A549 (cell line): ENCODE results near the gene CDH16. TPM values are rescaled to one million over a fixed set of nuclear protein-coding genes. Genes with fewer than 3 reads are reported as not detected.
A peak's percentile ranks its signal among the peaks of the same experiment; 100 is the strongest.

Experiments used
- ATAC-seq, 2 experiments: fragments of 200-7000 bp in 1 of 2; fragments of >200 bp in 1 of 2; cut with Nextera tagmentation in 1 of 2; cut with Tn5 transposase in 1 of 2; 3 replicates each; pipeline versions ENCODE4 v1.8.0 to v1.9.1; 2018 to 2020; ENCODE audit warnings: mild to moderate bottlenecking in 1 of 2, moderate library complexity in 1 of 2
- CTCF ChIA-PET: fragments of 300-600 bp; sonication (Branson Sonifier 250); formaldehyde crosslinking; extraction: SDS; loops from one replicate; lab custom pipeline; 2021; ENCODE audit warnings: antibody characterized with exemption, inconsistent platforms; lab: Yijun Ruan, JAX
- POLR2A ChIA-PET: fragments of 350-600 bp; formaldehyde crosslinking; extraction: SDS; loops from one replicate; lab custom pipeline; 2021; ENCODE audit warnings: antibody characterized with exemption, inconsistent platforms; lab: Yijun Ruan, JAX
- DNase-seq, 2 experiments: peaks; one replicate each; pipeline versions ENCODE4 v3.0.0 to v3.0.0-alpha.2; 2011 to 2016; ENCODE audit warnings: low read depth in 1 of 2, low spot score in 1 of 2
- FAIRE-seq: peaks from 2 replicates; lab custom pipeline; 2011; peaks lifted over from hg19 to GRCh38; lab: Jason Lieb, UNC
- H3K27ac ChIP-seq, 2 experiments: fragments of >200 bp; sonication (Bioruptor Twin); formaldehyde crosslinking; 3 replicates each; pipeline ENCODE4 v1.5.1; 2016 to 2017
- H3K4me1 ChIP-seq: fragments of >200 bp; sonication (Bioruptor Twin); formaldehyde crosslinking; 3 replicates; pipeline ENCODE4 v1.6.1; 2016
- H3K4me2 ChIP-seq: fragments of >200 bp; sonication (Bioruptor Twin); formaldehyde crosslinking; 3 replicates; pipeline ENCODE4 v1.6.1; 2016
- H3K4me3 ChIP-seq: fragments of >200 bp; sonication (Bioruptor Twin); formaldehyde crosslinking; 3 replicates; pipeline ENCODE4 v1.5.1; 2016
- H3K9me3 ChIP-seq: fragments of >200 bp; sonication (Bioruptor Twin); formaldehyde crosslinking; 3 replicates; pipeline ENCODE4 v1.6.1; 2016
- BHLHE40 ChIP-seq: IDR thresholded peaks from 2 replicates; pipeline ENCODE4 v1.6.1; 2012; ENCODE audit warnings: low read depth, low read length, inconsistent platforms
- CBX8 ChIP-seq: fragments of 200-600 bp; sonication (generic); IDR thresholded peaks from 2 replicates; pipeline ENCODE4 v1.6.1; 2016
- EHMT2 ChIP-seq: fragments of 200-600 bp; sonication (generic); IDR thresholded peaks from 2 replicates; pipeline ENCODE4 v1.6.1; 2016; ENCODE audit warnings: antibody characterized with exemption, low read depth, mild to moderate bottlenecking, moderate library complexity
- FOSB ChIP-seq: fragments of 250-450 bp; sonication (Bioruptor Pico); IDR thresholded peaks from 2 replicates; pipeline ENCODE4 v1.5.0; 2020; ENCODE audit warnings: mild to moderate bottlenecking, moderate library complexity
- GATA3 ChIP-seq: IDR thresholded peaks from 2 replicates; pipeline ENCODE4 v1.6.1; 2012; ENCODE audit warnings: borderline replicate concordance
- HDAC2 ChIP-seq: fragments of 200-600 bp; sonication (generic); IDR thresholded peaks from 2 replicates; pipeline ENCODE4 v1.6.1; 2016
- HEYL ChIP-seq: fragments of 250-450 bp; sonication (Bioruptor Pico); IDR thresholded peaks from 2 replicates; pipeline ENCODE4 v1.8.0; 2021; ENCODE audit warnings: mild to moderate bottlenecking, moderate library complexity
- JUNB ChIP-seq: fragments of >200 bp; sonication (Bioruptor Twin); formaldehyde crosslinking; IDR thresholded peaks from 2 replicates; pipeline ENCODE4 v1.6.1; 2016
- KDM1A ChIP-seq: fragments of 200-600 bp; sonication (generic); IDR thresholded peaks from 2 replicates; pipeline ENCODE4 v1.6.1; 2016; ENCODE audit warnings: low read depth, mild to moderate bottlenecking
- MAFK ChIP-seq: fragments of 450-650 bp; IDR thresholded peaks from 2 replicates; pipeline ENCODE4 v1.6.1; 2014; ENCODE audit not compliant: partially characterized antibody
- MYC ChIP-seq: IDR thresholded peaks from 2 replicates; pipeline ENCODE4 v1.6.1; 2012; ENCODE audit warnings: mild to moderate bottlenecking, inconsistent platforms, low read length, improper control_type of control experiment, borderline replicate concordance
- NFE2L2 ChIP-seq: fragments of 150-350 bp; conservative IDR thresholded peaks from 2 replicates; pipeline ENCODE4 v1.6.1; 2014; ENCODE audit warnings: low read length
- NR3C1 ChIP-seq: fragments of >200 bp; sonication (Bioruptor Twin); formaldehyde crosslinking; IDR thresholded peaks from 3 replicates; pipeline ENCODE4 v1.6.1; 2017
- PHF8 ChIP-seq: fragments of 200-600 bp; sonication (generic); IDR thresholded peaks from 2 replicates; pipeline ENCODE4 v1.6.1; 2016; ENCODE audit warnings: low read depth, mild to moderate bottlenecking, antibody characterized with exemption, moderate library complexity, borderline replicate concordance
- POLR2AphosphoS2 ChIP-seq: conservative IDR thresholded peaks from 2 replicates; pipeline ENCODE4 v1.6.1; 2012; ENCODE audit warnings: low read length, improper control_type of control experiment, inconsistent platforms
- RAD21 ChIP-seq, 2 experiments: fragments of >200 bp in 1 of 2; sonication (Bioruptor Twin) in 1 of 2; formaldehyde crosslinking in 1 of 2; IDR thresholded peaks in 1 of 2; conservative IDR thresholded peaks in 1 of 2; 2 replicates in 1 of 2; 3 replicates in 1 of 2; pipeline ENCODE4 v1.6.1; 2012 to 2018; ENCODE audit warnings: inconsistent platforms in 1 of 2
- RFX5 ChIP-seq: fragments of 450-650 bp; IDR thresholded peaks from 2 replicates; pipeline ENCODE4 v1.7.1; 2014; ENCODE audit warnings: antibody characterized with exemption, mild to moderate bottlenecking, moderate library complexity
- RNF2 ChIP-seq: fragments of 200-600 bp; sonication (generic); IDR thresholded peaks from 2 replicates; pipeline ENCODE4 v1.6.1; 2016; ENCODE audit warnings: low read depth, mild to moderate bottlenecking, antibody characterized with exemption, moderate library complexity, borderline replicate concordance
- ZC3H11A ChIP-seq: fragments of 450-650 bp; IDR thresholded peaks from 2 replicates; pipeline ENCODE4 v1.6.1; 2014; ENCODE audit warnings: antibody characterized with exemption, mild to moderate bottlenecking
- ZFP36 ChIP-seq: fragments of 450-650 bp; IDR thresholded peaks from 2 replicates; pipeline ENCODE4 v1.6.1; 2014; ENCODE audit warnings: borderline replicate concordance; ENCODE audit not compliant: partially characterized antibody
- WGBS: methylation state at CpG from one replicate; pipeline ENCODE4 v1.1.6; 2017; ENCODE audit errors: missing lambda C conversion rate; 5-methylcytosine and 5-hydroxymethylcytosine counted together
- polyA plus RNA-seq, 4 experiments: library from polyadenylated mRNA; depleted of rRNA in 3 of 4; stranded (reverse); fragments of >200 nt; fragmentation: RNase III in 1 of 4; extraction: RNeasy Plus Mini Kit Qiagen cat#74134 plus additional on column Dnase treatment in 1 of 4; gene quantifications; 2 replicates in 3 of 4; 3 replicates in 1 of 4; pipeline ENCODE4 v1.2.3, GENCODE V29; 2011 to 2017
- TF ChIP-seq, protein P1 (sequence below): fragments of 450-650 bp; IDR thresholded peaks from 2 replicates; pipeline ENCODE4 v1.6.1; 2014; ENCODE audit warnings: antibody characterized with exemption
- TF ChIP-seq, protein P2 (sequence below): IDR thresholded peaks from 2 replicates; pipeline ENCODE4 v1.6.1; 2012
- TF ChIP-seq, protein P3 (sequence below): fragments of 250-450 bp; sonication (Bioruptor Pico); IDR thresholded peaks from 2 replicates; pipeline ENCODE4 v1.5.0; 2020; ENCODE audit warnings: low read depth, mild to moderate bottlenecking, moderate library complexity
- TF ChIP-seq, protein P4 (sequence below): fragments of 200-600 bp; sonication (generic); IDR thresholded peaks from 2 replicates; pipeline ENCODE4 v1.6.1; 2016; ENCODE audit warnings: antibody characterized with exemption, mild to moderate bottlenecking, moderate library complexity

The CDH16 gene
- polyA plus RNA-seq, 2 of the 4 experiments (the other 2 are of a cell fraction): 0.18 to 0.25 TPM

DNA sequence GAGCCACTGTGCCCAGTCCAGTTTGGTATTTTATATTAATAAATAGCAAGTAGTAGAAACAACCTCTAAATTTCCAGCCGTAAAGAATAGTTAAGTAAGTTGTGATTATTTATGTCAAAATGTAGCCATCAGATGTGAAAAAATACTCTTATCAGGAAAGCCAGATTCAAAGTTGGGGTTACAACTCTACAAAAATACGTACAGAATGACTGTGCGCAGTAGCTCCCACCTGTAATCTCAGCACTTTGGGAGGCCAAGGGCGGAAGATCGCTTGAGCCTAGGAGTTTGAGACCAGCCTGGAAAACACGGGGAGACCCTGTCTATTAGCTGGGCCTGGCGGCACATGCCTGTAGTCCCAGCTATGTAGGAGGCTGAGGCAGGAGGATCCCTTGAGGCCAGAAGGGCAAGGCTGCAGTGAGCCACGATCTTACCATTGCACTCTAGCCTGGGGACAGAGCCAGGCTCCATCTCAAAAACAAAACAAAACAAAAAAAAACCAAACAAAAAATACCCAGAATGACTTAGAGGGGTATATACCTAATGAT is 36.6 kb downstream of the CDH16 start:
- FAIRE-seq: no peak
- CTCF ChIA-PET: interaction anchor here (0.6 to 40.8 kb wide), 13 partner anchors 7 to 624 kb away, joined by 3 to 837 read pairs (median 4); partner anchors contain the start of genes CDH16, CES3, NAE1 and RRAD
- no peak for TF ChIP-seq JUNB
- TF ChIP-seq, protein P1, sequence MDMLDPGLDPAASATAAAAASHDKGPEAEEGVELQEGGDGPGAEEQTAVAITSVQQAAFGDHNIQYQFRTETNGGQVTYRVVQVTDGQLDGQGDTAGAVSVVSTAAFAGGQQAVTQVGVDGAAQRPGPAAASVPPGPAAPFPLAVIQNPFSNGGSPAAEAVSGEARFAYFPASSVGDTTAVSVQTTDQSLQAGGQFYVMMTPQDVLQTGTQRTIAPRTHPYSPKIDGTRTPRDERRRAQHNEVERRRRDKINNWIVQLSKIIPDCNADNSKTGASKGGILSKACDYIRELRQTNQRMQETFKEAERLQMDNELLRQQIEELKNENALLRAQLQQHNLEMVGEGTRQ: no peak
- no peak for TF ChIP-seq RFX5
- no peak for TF ChIP-seq GATA3
- no peak for TF ChIP-seq FOSB
- TF ChIP-seq, protein P2, sequence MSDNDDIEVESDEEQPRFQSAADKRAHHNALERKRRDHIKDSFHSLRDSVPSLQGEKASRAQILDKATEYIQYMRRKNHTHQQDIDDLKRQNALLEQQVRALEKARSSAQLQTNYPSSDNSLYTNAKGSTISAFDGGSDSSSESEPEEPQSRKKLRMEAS: no peak
- no peak for TF ChIP-seq HDAC2
- no peak for TF ChIP-seq HEYL (CRISPR knock-in tag)
- TF ChIP-seq RNF2: no peak
- TF ChIP-seq CBX8: no peak
- TF ChIP-seq PHF8: no peak
- no peak for TF ChIP-seq NR3C1
- no peak for TF ChIP-seq KDM1A
- no peak for TF ChIP-seq EHMT2
- TF ChIP-seq, protein P3, sequence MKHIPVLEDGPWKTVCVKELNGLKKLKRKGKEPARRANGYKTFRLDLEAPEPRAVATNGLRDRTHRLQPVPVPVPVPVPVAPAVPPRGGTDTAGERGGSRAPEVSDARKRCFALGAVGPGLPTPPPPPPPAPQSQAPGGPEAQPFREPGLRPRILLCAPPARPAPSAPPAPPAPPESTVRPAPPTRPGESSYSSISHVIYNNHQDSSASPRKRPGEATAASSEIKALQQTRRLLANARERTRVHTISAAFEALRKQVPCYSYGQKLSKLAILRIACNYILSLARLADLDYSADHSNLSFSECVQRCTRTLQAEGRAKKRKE: no peak
- no peak for TF ChIP-seq NFE2L2
- no peak for TF ChIP-seq RAD21 (conservative IDR thresholded peaks at IDR 0.05 in 1 of 2, IDR thresholded peaks at IDR 0.05 in 1 of 2)
- no peak for TF ChIP-seq ZC3H11A
- Histone ChIP-seq H3K4me3 (no peak overlapping the region), H3K4me1 (peaks cover 13% of the 10 kb centered on the region; the same call in 2 of the 3 replicates), H3K27ac (no peak overlapping the region), H3K4me2 (peak overlapping the region; percentile 89; the same call in 1 of the 3 replicates), H3K9me3 (no peaks in the 10 kb centered on the region)
- no peak for ATAC-seq
- POLR2A ChIA-PET: no interaction called here
- no peak for DNase-seq
- 92% methylated on average over 8 of the region's 8 CpGs for WGBS

DNA sequence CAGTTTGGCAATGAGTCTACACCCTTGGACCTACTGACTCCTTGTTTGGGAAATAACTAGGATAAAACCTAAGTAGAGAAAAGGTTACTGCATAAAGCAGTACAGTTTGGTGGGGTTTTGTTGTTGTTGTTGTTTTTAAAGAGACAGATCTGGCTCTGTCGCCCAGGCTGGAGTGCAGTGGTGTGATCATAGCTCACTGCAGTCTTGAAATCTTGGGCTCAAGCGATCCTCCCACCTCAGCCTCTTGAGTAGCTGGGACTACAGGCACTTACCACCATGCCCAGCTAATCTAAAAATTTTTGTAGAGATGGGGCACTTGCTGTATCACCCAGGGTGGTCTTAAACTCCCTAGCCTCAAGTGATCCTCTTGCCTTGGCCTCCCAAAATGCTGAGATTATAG is 37.1 kb downstream of the CDH16 start:
- Histone ChIP-seq H3K4me1 (peaks cover 13% of the 10 kb centered on the region; the same call in 2 of the 3 replicates), H3K4me2 (peak overlapping the region; percentile 89), H3K4me3 (peak overlapping the region; percentile 74; the same call in 2 of the 3 replicates), H3K27ac (no peak overlapping the region; a peak in 1 of 6 replicates), H3K9me3 (no peaks in the 10 kb centered on the region)
- DNase-seq (no peak), FAIRE-seq (no peak), ATAC-seq (no peak)
- POLR2A ChIA-PET: interaction anchor here (1.5 kb wide), 1 partner anchor 9 kb away, joined by 4 read pairs; no protein-coding TSS in a partner anchor
- WGBS: 86% methylated on average over 2 of the region's 2 CpGs
- TF ChIP-seq POLR2AphosphoS2 (no peak), MYC (no peak)
- CTCF ChIA-PET: interaction anchor here (1.1 to 40.8 kb wide), 9 partner anchors 8 to 79 kb away, joined by 3 to 837 read pairs (median 11); partner anchors contain the start of genes CDH16, CES3, NAE1 and RRAD

DNA sequence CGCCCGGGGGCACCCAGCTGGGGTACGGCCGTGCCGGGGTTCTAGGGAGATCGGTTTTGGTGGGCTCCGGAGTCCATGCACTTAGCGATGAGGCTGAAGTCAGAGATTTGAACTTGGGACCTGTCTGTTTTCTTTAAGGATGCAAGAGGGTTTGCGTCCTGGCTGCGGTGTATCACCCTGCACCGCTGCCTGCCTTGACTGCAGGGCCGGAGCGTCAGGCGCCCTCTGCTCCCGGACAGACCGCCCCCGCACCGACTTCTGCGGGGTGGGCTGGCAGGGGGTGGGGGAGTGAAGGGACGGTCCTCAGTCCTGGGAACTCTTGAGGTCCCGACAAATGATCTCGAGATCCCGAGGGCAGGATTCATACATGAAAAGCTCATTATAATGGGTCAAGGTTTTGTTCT is 37.7 kb downstream of the CDH16 start:
- CTCF ChIA-PET: interaction anchor here (1.0 to 40.8 kb wide), 11 partner anchors 8 to 80 kb away, joined by 3 to 837 read pairs (median 11); partner anchors contain the start of genes CDH16, CES3, NAE1 and RRAD
- Histone ChIP-seq H3K4me3 (peak overlapping the region; percentile 74), H3K4me1 (peaks cover 9% of the 10 kb centered on the region; the same call in 2 of the 3 replicates), H3K9me3 (no peaks in the 10 kb centered on the region), H3K4me2 (peak overlapping the region; percentile 89), H3K27ac (peak overlapping the region; percentile 76 to 88)
- DNase-seq (no peak), ATAC-seq (peak; percentile 37 to 47; a peak in 5 of 6 replicates), FAIRE-seq (no peak)
- 7% methylated on average over 23 of the region's 23 CpGs for WGBS
- POLR2A ChIA-PET: interaction anchor here (0.6 to 1.5 kb wide), 5 partner anchors 10 to 58 kb away, joined by 3 to 4 read pairs (median 4); partner anchors contain the start of gene NAE1
- no peak for TF ChIP-seq ZFP36
- TF ChIP-seq, protein P2: no peak
- no peak for TF ChIP-seq BHLHE40
- TF ChIP-seq MYC: no peak
- TF ChIP-seq EHMT2: no peak
- TF ChIP-seq, protein P4, sequence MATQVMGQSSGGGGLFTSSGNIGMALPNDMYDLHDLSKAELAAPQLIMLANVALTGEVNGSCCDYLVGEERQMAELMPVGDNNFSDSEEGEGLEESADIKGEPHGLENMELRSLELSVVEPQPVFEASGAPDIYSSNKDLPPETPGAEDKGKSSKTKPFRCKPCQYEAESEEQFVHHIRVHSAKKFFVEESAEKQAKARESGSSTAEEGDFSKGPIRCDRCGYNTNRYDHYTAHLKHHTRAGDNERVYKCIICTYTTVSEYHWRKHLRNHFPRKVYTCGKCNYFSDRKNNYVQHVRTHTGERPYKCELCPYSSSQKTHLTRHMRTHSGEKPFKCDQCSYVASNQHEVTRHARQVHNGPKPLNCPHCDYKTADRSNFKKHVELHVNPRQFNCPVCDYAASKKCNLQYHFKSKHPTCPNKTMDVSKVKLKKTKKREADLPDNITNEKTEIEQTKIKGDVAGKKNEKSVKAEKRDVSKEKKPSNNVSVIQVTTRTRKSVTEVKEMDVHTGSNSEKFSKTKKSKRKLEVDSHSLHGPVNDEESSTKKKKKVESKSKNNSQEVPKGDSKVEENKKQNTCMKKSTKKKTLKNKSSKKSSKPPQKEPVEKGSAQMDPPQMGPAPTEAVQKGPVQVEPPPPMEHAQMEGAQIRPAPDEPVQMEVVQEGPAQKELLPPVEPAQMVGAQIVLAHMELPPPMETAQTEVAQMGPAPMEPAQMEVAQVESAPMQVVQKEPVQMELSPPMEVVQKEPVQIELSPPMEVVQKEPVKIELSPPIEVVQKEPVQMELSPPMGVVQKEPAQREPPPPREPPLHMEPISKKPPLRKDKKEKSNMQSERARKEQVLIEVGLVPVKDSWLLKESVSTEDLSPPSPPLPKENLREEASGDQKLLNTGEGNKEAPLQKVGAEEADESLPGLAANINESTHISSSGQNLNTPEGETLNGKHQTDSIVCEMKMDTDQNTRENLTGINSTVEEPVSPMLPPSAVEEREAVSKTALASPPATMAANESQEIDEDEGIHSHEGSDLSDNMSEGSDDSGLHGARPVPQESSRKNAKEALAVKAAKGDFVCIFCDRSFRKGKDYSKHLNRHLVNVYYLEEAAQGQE: no peak
- no peak for TF ChIP-seq RNF2
- no peak for TF ChIP-seq MAFK
